IPS-18a (cell line): ENCODE results near the gene TSPAN7.

Source experiments
- H3K27ac ChIP-seq: one replicate; pipeline ENCODE4 v1.5.1; 2013; ENCODE audit warnings: low read length
- H3K27me3 ChIP-seq: one replicate; pipeline ENCODE4 v1.6.1; 2013; ENCODE audit warnings: mild to moderate bottlenecking, low read length; ENCODE audit not compliant: control insufficient read depth, insufficient read depth
- H3K36me3 ChIP-seq: one replicate; pipeline ENCODE4 v1.6.1; 2013; ENCODE audit warnings: low read depth, low read length; ENCODE audit not compliant: control insufficient read depth
- H3K4me1 ChIP-seq: one replicate; pipeline ENCODE4 v1.6.1; 2013; ENCODE audit warnings: low read depth, low read length; ENCODE audit not compliant: control insufficient read depth
- H3K4me3 ChIP-seq: one replicate; pipeline ENCODE4 v1.5.1; 2013; ENCODE audit warnings: low read length
- H3K9ac ChIP-seq: one replicate; pipeline ENCODE4 v1.6.1; 2013; ENCODE audit warnings: mild to moderate bottlenecking, low read length, moderate library complexity
- H3K9me3 ChIP-seq: one replicate; pipeline ENCODE4 v1.6.1; 2013; ENCODE audit warnings: low read depth, low read length; ENCODE audit not compliant: control insufficient read depth

The TSPAN7 gene

GRCh38 chrX:38649674-38650647 lies 88.6 kb downstream of the TSPAN7 start:
- peaks cover 13% of the 10 kb centered on the region for H3K9me3 ChIP-seq
- no peaks in the 10 kb centered on the region for H3K4me1 ChIP-seq
- no peak overlapping the region for H3K4me3 ChIP-seq
- no peak overlapping the region for H3K27ac ChIP-seq
- H3K9ac ChIP-seq, result no peak overlapping the region
- H3K36me3 ChIP-seq, result no peaks in the 10 kb centered on the region
- H3K27me3 ChIP-seq, result no peaks in the 10 kb centered on the region

- H3K4me3 ChIP-seq, result no peak overlapping the region
- no peak overlapping the region for H3K9ac ChIP-seq
- H3K27ac ChIP-seq, result no peak overlapping the region
- peaks cover 14% of the 10 kb centered on the region for H3K9me3 ChIP-seq
- no peaks in the 10 kb centered on the region for H3K27me3 ChIP-seq
- H3K4me1 ChIP-seq, result no peaks in the 10 kb centered on the region
- no peaks in the 10 kb centered on the region for H3K36me3 ChIP-seq
Observed at GRCh38 chrX:38651625-38652601, 90.6 kb downstream of the TSPAN7 start.

DNA sequence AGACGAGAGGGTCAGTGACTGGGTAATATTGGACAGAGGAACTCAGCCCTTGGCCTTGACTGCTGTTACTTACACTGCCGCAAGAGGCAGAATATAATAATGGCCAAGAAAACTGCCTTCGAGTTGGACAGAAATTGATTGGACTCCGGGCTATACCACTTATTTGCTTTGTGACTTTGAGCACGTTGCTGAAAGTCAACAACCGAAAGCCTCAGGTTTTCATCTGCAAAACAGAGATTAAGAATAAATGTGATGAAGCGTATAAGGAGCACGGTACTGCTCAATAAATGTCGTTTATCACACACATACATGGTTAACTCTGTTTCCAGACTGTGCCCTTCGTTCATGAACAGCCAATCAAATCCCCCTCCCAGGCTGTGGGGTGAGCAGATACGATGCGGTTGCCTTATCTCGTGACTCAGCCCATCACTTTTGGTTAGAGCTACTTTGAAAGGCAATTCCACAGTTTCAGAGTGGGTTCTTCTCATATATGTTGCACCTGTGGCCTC lies 91.6 kb downstream of the TSPAN7 start:
- Histone ChIP-seq H3K9ac (no peak overlapping the region), H3K9me3 (peaks cover 12% of the 10 kb centered on the region), H3K27me3 (no peaks in the 10 kb centered on the region), H3K27ac (no peak overlapping the region), H3K36me3 (no peaks in the 10 kb centered on the region), H3K4me3 (no peak overlapping the region), H3K4me1 (no peaks in the 10 kb centered on the region)

DNA sequence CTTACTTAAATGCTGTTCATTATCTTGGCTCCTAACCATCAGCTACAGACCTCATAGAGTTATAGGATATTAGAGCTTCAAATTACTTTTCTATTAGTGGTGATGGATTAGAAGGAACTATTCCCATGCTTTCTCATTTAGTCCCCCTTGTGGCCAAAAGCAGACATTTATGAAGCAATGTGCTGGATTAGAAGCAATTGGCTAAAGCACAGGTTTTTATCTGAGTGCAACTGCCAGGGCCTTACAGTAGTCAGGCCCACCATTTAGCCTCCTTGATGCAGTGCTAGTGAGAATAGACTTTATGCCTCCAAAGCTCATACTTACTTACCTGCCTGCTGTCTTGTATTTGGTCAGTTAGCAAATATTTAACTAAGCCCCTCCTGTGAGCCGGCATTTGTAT lies 93.0 kb downstream of the TSPAN7 start:
- no peaks in the 10 kb centered on the region for H3K27me3 ChIP-seq
- no peak overlapping the region for H3K4me3 ChIP-seq
- no peak overlapping the region for H3K9ac ChIP-seq

DNA sequence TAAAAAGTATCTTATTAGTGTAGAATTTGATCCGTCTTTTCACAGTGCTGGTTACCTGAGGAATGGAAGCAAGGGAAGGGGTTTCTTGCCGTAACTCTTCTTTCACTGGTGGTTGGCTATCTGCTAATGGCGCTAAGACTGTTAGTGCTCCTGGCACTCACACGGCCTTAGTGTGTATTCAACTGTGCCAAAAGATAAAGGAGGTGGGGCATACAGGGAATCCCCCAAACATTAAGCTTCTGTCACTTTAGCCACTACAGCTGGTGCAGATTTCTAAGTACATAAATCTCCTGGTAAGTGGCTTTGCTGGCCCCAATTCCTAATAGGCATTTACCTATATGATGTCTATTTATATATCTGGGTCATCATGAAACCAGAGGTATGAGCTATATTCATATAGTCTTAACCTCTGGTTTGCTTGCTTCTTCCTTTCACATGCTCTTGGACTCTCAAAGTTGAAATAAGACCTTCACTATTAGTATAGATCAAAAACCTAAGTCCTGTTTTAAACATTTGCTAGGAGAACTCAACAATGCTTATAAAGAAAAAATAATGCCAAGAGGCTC lies 95.1 kb downstream of the TSPAN7 start:
- H3K4me3 ChIP-seq, result no peak overlapping the region
- H3K4me1 ChIP-seq, result no peaks in the 10 kb centered on the region
- H3K36me3 ChIP-seq, result no peaks in the 10 kb centered on the region
- H3K27ac ChIP-seq, result no peak overlapping the region
- no peak overlapping the region for H3K9ac ChIP-seq
- no peaks in the 10 kb centered on the region for H3K27me3 ChIP-seq
- peaks cover 6% of the 10 kb centered on the region for H3K9me3 ChIP-seq

More for the DNA sequence above, 93.0 kb downstream of the TSPAN7 start:
- Histone ChIP-seq H3K9me3 (peaks cover 10% of the 10 kb centered on the region), H3K4me1 (no peaks in the 10 kb centered on the region), H3K27ac (no peak overlapping the region), H3K36me3 (no peaks in the 10 kb centered on the region)

GRCh38 chrX:38657562-38657961 lies 96.2 kb downstream of the TSPAN7 start:
- H3K4me1 ChIP-seq, result no peaks in the 10 kb centered on the region
- no peak overlapping the region for H3K27ac ChIP-seq
- H3K4me3 ChIP-seq, result no peak overlapping the region
- no peaks in the 10 kb centered on the region for H3K36me3 ChIP-seq
- H3K9me3 ChIP-seq, result peaks cover 10% of the 10 kb centered on the region
- H3K27me3 ChIP-seq, result no peaks in the 10 kb centered on the region
- no peak overlapping the region for H3K9ac ChIP-seq

GRCh38 chrX:38660395-38661102 lies 99.2 kb downstream of the TSPAN7 start:
- Histone ChIP-seq H3K27me3 (no peaks in the 10 kb centered on the region), H3K9me3 (peaks cover 10% of the 10 kb centered on the region), H3K4me3 (no peak overlapping the region), H3K4me1 (no peaks in the 10 kb centered on the region), H3K36me3 (no peaks in the 10 kb centered on the region), H3K27ac (no peak overlapping the region), H3K9ac (no peak overlapping the region)

- no peak overlapping the region for H3K27ac ChIP-seq
- H3K9ac ChIP-seq, result no peak overlapping the region
- peaks cover 12% of the 10 kb centered on the region for H3K9me3 ChIP-seq
- H3K27me3 ChIP-seq, result no peaks in the 10 kb centered on the region
- H3K4me3 ChIP-seq, result no peak overlapping the region
- no peaks in the 10 kb centered on the region for H3K36me3 ChIP-seq
- no peaks in the 10 kb centered on the region for H3K4me1 ChIP-seq
Observed at GRCh38 chrX:38661103-38661441, 99.7 kb downstream of the TSPAN7 start.

GRCh38 chrX:38661561-38661960 lies 100.2 kb downstream of the TSPAN7 start:
- Histone ChIP-seq H3K9me3 (peaks cover 12% of the 10 kb centered on the region), H3K4me1 (no peaks in the 10 kb centered on the region), H3K27ac (no peak overlapping the region), H3K9ac (no peak overlapping the region), H3K4me3 (no peak overlapping the region), H3K36me3 (no peaks in the 10 kb centered on the region), H3K27me3 (no peaks in the 10 kb centered on the region)

DNA sequence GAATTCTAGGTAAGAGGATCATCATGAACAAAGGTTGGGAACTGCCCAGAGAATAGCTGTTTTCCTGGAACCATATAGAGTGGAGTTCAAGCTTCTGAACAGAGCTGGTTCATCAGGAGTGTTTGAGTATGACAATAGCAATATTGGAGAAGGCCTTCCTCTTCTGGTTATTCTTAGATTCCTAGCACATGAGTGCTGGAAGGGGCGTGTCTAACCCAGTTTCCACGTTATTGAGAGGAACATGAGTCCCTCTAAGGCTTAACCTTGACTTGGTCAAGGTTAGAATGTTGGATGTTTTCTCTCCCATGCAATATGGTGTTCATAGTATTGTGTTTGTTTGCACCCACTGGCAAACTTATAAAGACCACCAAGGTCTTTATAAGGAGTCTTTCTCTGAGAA lies 101.3 kb downstream of the TSPAN7 start:
- Histone ChIP-seq H3K9ac (no peak overlapping the region), H3K36me3 (no peaks in the 10 kb centered on the region), H3K4me1 (no peaks in the 10 kb centered on the region), H3K4me3 (no peak overlapping the region), H3K9me3 (peaks cover 12% of the 10 kb centered on the region), H3K27me3 (no peaks in the 10 kb centered on the region), H3K27ac (no peak overlapping the region)
